HG03045 (cell line): ENCODE results near the gene ATP10B.

ENCODE experiments used
- ATAC-seq: cut with Tn5 transposase; IDR thresholded peaks from one replicate; pipeline ENCODE4 v1.9.1; 2021; ENCODE audit warnings: mild to moderate bottlenecking, moderate library complexity; ENCODE audit not compliant: unreplicated experiment

ATP10B gene

GRCh38 chr5:160516696-160517530, 335.1 kb downstream of the ATP10B start:
- ATAC-seq = no peak

DNA sequence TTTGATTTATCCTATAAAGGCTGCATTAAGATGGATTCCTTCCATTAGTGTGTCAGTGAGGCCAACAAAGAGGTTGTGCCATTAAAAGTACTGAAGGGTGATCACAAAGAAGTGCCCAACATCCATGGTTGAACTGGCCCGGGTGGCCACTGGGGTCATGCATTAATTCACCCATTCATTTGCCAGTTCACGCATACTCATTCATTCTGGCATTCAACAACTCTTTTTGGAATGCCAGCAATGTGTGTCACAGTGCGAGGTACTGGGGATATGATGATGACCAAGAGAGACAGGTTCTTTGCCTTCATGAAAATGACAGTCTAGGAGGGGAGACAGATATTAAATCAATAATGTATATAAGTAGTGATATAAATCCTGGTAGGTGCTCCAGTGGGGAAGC, 337.1 kb downstream of the ATP10B start:
- ATAC-seq = no peak

- ATAC-seq = no peak
Observed at GRCh38 chr5:160514191-160514590, 337.8 kb downstream of the ATP10B start.

DNA sequence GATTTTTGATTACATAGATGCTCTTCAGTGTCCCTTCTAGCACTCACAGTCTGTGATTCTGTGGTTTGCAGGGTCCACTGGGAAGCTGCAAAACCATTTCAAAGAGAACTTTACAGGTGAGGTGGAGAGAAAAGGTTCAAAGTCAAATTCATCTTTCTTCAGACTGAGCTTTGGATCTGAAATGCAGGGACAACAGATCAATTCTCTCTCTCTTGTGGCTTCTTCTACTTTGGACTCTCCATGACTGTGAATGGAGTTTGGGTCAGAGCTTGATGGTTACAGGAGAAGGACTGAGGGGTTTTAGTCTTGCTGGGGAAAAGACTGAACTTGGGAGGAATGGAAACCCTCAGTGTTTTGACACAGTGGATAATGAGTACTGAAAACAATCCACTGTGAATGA, 338.5 kb downstream of the ATP10B start:
- no peak for ATAC-seq
